GM18861 (cell line): Measurements from ENCODE around the gene DSCAML1.

ENCODE experiments used
- ATAC-seq: cut with Tn5 transposase; IDR thresholded peaks from one replicate; pipeline ENCODE4 v1.9.1; 2021; ENCODE audit not compliant: unreplicated experiment

Gene DSCAML1

DNA sequence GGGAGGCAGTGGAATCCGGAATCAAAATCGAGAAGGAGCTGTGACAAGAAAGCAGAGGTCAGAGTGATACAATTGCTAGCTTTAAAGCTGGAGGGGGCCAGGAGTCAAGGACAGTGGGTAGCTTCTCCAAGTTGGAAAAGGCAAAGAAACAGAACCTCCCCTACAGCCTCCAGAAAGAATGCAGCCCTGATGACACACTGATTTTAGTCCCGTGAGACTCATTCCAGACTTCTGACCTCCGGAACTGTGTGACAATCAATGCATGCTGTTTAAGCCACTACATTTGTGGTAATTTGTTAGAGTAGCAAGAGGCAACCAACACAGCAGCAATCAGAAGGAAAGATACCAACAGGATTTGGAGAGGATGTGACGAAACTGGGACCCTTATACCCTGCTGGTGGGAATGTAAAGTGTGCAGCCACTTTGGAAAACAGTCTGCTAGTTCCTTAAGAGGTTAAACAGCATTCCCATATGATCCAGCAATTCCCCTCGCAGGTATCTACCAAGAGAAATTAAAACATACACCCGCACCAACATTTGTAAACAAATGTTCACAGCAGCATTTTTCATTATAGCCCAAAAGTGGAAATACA is 66.7 kb downstream of the DSCAML1 start:
- no peak for ATAC-seq

DNA sequence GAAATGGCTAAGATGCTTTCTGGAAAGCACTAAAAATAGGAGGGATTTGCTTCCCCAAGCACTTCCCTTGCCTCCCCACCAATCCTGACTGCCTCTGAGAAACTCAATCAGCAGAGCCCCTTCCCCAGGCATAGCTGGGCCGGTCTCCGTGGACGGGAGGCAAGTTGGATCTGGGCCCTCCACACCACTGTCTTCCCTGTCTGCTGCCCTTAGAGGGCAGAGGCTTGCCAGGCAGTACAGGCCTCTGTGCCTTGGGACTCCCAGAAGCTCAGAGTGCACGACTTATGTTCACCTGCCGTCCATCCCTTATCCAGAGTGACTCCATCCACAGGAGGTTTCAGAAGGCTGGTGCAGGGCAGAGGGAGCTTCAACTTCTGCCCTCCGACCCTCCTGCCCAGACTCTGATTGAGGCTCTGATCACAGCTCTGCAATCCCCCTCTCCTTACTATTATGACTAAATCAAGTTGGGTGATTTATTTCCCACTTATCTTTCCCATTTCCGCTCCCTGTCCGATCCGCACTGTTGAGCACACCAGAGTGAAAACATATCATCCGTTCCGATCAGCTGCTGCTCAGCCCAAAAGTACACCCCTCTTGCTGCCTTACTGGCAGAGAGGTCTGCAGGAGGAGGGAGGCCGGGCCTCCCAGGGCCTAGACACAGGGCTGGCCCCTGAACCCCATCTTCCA is 71.8 kb downstream of the DSCAML1 start:
- ATAC-seq = no peak

DNA sequence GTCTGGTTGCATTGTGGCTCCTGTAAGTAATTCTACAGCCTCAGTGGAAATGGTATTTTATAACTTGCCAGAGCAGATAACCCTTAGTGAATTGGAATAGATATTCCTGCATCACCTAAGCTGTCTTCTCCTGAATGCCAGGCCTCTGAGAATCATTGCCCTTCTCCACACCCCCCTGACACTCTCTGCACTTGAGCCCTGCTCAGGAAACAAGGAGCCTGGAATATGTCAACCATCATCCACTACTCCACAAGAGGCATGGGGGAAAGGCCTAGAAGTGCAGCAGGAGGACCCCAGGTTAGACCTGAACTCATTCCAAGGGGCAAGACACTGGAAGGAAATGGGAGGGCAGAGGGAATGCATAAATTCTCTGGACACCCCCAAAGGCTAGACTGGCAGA is 72.4 kb downstream of the DSCAML1 start:
- no peak for ATAC-seq

DNA sequence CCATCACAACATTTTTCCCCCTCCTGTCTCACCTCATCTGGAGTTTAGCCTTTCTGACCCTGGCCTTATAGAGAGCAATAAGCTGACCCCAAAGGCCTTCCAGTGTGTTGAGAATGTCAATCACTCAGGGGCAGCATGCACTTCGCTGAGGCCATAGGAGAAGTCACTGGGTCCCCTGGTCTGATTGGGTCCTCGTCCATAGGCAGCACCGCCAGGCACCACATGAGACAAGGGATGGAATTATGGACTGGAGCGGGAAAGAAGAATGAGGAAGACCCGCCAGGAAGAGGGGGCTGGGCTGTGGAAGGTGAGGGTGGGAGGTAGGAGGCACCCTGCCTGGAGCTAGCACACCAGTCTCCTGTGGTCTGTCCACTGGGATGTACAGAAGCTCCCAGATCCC is 72.9 kb downstream of the DSCAML1 start:
- no peak for ATAC-seq

DNA sequence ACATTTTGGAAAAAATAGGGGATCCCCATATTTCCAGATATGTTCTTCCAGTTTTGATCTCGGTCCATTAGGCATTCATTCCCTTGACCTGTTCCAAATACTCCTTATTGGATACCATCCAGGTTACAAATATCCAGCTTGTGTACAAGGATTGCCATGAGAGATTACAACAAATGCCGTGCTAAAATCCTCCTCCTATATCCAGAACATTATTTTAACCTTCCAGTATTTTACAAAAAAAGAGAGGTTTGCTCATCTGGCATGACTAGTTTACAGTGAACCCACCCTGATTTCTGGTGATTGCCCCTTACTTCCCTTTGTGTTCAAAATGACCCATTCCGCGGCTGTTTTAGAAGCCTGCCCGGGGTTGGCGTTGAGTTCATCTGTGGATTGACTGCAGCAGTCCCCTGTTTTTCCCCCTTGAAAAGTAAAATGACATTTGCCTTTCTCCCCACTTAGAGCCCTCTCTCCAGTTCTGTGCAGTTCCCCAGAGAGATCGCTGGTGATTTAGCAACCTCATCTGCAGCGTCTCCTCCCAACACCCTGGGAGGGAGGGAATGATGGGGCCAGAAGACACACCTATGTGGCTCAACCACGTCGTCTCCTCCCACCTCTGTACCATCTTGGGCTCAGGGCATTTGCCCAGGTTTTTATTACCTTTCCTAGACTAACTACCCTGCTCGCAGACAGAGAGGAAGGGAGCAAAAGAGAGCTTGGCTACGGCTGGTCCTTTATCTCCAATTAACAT is 73.6 kb downstream of the DSCAML1 start:
- ATAC-seq = no peak

DNA sequence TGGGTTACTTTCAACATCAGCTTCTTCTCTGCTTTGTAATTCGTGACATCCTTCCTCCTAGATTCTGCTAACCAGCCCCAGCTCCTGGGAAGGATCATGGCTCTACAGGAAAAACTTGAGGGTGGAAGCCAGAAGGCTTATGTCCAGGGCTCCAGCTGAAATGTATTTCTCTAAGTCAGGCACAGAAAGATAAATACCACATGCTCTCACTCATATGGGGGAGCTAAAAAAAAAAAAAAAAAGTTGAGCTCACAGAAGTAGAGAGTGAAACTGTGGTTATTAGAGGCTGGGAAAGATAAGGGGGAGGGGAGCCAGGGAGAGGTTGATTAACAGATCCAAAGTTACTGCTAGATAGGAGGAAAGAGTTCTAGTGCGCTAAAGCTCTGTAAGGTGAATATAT is 74.9 kb downstream of the DSCAML1 start:
- no peak for ATAC-seq

DNA sequence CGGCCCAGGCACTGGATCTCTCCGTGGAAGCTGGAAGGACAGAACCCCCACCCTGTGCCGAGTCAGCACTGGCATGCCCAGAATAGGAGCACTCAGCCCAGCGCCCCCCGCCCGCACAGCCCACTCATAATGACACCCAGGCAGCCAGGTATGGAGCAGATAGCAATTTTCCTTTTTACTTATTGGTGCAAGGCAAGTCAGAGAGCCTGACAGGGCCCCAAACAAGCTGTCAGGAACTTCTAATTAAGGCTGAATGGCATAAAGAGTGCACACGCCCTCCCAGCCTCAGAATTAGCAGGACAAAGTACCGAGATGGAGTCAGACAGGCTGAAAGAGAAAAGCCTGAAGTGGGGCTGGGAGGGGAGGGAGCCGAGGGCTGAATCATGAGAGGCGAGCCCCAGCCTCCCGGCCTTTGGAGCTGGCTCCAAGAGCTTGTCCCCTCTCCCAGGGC is 76.9 kb downstream of the DSCAML1 start:
- no peak for ATAC-seq

DNA sequence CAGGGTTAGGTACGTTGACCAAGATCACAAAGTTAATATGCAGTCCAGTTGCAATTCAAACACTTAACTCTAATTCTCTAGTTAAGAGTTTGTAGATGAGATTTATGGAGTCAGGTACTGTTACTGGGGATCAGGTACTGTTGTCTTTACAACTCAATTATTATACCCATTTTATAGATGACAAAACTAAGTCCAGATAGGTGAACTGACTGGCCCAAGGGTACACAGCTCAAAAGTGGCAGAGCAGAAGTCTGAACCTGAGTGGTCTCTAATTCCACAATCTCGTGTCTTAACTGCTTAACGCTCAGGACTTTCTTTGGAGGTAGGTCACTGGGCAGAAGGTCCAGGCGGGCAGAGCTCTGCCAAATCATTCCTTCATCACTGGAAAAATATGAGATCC is 77.5 kb downstream of the DSCAML1 start:
- no peak for ATAC-seq

DNA sequence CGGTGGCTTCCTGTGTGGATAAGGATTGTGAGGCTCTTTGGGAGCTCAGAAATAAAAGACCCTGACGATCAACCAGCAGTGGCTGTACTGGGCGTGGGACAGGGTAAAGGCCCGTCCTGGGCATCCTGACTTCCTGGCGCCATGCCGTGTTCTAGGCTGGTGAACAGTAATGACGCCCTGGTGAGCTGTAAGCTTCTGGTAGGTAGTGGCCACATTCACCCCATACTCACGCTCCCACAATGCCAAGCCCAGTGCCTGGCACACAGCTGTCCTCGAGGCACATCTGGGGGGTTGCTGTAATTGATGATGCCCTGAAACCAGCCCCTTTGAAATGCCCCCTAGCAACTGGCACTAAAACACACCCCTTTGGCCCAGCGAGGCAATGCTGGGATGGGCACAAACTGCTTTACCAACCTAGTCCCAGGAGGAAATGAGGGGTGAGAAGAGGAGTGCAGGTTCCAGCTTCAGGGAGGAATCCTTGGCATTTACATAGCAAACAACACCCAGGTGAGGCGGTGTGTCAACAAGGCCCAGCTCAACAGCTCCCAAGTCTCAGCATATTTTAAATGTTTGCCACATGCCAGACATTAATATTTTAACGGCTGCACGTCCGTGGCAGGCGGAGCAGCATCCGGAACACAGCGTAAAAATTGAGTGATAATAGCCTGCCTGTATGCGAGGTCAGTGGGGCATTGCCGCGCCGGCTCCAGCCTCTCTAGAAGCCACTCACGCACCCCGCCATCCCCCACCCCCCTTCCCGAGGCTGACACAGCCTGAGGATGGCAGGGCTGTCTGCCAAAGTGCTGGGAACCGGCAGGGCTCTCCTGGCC is 79.3 kb downstream of the DSCAML1 start:
- no peak for ATAC-seq

DNA sequence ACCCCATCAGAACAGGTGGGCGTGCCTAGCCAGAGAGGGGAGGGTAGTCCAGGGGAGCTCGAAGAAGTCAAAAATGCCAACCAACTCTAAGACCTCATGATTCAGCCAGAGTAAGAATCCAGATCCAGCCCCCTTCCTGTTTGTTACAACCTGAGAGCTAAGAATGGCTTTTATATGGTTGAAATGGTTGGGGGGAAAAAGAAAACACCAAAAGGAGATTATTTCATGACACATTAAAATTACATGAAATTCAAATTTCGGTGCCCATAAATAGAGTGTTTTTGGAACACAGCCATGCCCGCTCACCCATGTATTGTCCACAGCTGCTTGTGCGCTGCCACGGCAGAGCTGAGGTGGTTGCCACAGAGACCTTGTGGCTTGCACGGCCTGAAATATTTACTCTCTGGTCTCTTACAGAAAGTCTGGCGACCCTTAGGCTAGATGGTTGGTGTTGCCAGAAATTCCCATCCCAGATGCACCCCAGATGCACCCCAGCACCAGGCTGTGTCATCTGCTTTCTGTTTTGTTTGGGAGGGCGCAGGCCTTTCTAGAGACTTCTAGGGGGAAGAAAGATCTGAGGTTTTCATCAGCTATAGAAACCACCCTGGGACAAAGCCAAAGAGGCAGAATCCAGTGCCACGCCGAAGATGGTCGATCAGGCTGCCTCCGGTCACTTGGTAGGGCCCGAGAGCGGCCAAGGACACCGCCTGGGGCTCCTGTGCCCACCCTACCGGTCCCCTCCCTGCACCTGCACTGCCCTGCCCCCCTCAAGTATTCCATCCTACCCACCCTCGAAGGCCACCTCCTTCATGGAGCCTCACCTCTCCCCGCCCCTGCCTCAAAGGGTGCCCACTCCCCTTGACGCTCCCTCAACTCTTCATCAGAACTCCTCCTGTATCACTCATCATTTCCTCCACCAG is 80.2 kb downstream of the DSCAML1 start:
- ATAC-seq = no peak

DNA sequence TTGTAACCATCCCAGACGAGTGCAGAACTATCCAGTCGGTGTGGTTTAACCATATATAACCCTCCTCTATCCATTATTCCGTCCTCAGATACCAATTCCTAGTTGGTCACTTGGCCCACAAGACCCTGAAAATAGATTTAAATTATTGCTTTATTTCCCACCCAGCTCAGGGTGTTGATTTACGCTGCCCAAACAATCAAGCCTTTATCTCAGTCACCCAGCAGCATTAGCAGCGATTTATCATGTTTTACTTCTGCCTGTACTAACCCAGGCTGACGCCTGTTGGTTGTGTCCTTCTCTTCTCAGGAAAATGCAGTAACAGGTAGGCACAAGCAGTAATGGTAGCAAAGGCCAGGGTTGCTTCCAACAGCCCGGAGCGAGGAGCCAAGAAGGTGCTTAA is 81.2 kb downstream of the DSCAML1 start:
- ATAC-seq = no peak

DNA sequence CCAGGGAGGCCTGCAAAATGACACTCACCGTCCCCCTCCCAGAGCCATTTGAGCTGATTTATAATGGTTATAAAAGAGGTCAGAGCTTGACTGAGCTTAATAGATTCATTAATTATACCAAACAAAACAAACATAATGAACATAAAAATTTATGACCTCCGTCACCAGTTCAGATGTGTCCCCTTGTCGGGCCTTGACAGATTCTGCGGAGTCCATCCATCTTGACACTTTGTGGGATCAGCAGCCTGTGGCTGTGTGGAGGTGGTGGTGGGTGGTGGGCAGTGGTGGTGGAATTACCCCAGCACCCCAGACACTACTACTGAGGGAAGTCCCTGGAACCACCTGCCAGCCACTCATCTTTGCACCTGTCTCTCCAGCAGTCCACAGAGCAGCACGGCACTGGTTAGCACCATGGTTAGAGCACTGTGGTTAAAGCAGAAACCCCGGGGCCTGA is 83.5 kb downstream of the DSCAML1 start:
- ATAC-seq = no peak

DNA sequence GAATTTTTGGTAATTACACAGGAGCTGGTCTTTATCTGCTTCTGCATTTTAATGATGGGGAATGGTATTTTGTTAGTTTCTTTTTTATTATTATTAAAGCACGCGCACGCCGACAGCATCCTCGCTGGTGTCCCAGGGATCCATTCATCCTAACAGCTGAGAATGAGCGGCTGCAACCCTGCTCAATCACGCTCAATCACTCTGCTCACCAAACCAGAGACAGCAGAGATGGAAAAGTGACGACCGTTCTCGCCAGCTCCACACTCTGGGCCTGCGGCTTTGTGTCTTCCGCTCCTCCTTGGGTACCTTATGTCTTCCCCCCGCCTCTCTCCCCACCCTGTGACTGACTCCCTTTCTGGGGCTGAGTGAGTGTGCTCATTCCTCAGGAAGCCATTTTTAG is 84.5 kb downstream of the DSCAML1 start:
- ATAC-seq = no peak

DNA sequence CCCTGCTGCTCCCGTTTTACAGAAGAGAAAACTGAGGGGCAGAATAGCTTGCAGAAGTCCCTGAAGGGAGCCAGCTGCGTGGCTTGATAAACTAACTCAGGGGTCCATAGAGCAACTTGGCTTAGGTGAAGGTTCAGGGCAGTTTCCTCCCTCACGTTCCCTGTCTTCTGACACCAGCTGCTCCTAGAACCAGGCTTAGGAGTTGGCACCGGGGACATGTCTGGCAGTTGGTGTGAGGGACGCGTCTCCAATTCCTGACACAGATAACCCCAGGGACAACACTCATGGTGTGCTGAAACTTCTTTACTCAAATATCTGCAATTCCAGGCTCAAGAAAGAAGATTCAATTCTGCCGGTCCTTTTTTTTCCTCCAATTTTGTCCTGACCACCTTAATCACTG is 85.7 kb downstream of the DSCAML1 start:
- ATAC-seq = no peak

DNA sequence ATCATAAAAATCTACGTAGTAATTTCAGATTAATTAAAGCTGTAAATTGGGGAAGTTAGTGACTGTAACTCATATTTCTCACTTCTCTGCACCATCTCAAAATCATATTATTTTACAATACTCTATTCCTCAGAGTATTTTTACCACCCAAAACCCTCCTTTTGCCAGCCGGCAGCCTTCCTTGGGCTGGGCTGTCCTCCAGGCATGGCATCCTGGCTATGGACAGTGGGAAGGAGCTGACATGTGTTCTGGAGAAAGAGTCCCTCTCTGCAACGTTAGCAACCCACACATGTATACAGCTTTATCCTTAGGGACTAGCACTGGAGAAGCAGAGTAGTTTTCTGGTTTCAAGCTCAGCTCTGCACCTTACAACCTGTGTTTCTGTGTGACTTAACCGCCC is 86.8 kb downstream of the DSCAML1 start:
- no peak for ATAC-seq

DNA sequence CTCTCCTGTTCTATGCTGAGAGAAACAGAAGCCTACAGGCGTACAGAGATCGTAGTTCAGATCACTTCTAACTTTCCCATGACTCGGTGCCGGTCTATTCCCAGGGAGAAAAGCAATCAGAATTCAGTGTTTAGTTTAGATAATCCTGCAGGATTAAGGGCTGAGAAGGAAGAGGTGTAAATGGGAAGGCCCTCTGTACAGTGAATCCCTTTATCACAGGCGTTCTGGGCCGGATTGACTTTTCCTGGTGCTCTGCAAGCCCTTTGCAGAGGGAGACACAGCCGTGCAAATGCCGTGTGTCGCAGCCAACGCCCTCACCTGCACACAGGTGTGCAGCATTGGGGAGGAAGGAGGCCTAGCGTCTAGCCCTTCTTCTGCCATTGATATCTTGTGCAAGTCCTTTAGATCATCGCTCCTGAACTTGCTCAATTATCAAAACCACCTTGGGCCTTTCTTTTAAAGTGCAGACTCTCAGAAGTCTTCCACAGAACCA is 90.6 kb downstream of the DSCAML1 start:
- ATAC-seq = no peak

DNA sequence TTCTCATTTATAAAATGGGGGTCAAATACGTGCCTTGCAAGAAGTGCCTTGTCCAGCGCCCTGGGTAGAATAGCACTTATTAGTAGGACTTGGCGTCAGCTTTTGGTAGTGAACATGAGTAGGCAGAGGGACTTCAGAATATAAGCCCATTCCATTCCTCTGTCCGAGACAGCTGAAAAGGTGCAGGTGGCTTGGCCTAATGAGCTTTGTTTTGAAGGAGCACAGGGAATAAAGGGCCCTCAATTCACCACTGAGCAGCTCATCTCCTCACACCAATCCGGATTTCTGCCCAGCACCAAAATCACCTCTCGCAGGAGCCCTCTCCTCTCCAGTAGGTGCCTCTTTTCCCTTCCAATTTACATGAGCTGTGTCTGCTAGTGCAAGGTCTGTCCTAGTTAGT is 91.2 kb downstream of the DSCAML1 start:
- ATAC-seq = no peak

DNA sequence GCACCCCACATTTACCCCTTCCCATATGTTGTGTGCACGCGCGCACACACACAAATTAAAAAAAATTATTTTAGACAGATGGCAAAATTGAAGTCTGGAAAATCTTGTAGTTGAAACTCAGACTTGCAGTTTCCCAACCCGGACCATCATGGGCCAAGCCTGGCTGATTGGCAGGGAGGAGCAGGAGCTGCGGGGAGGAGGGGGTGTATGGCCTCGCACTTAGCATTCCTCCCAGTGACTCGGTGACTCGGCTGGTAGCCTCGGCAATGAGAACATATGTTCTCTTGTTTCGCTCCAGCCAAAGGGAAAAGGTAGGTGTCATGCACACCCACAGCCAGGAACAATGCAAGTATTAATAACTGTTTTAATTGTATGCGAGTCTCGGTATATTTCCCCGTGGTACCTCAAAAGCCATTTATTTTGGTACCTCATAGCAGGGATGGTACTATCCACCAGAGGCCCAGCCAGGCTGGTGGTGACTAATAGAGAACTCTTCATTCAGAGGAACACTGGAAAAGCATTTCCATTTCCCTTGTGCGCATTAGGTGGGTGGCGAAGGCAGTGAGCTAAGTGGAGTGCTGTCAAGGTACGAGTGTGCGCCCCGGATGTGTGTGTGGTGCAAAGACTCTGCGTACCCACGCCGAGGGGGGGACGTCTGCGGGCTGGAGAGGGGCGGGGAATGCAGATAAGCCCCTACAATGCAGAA is 92.5 kb downstream of the DSCAML1 start:
- ATAC-seq = no peak

DNA sequence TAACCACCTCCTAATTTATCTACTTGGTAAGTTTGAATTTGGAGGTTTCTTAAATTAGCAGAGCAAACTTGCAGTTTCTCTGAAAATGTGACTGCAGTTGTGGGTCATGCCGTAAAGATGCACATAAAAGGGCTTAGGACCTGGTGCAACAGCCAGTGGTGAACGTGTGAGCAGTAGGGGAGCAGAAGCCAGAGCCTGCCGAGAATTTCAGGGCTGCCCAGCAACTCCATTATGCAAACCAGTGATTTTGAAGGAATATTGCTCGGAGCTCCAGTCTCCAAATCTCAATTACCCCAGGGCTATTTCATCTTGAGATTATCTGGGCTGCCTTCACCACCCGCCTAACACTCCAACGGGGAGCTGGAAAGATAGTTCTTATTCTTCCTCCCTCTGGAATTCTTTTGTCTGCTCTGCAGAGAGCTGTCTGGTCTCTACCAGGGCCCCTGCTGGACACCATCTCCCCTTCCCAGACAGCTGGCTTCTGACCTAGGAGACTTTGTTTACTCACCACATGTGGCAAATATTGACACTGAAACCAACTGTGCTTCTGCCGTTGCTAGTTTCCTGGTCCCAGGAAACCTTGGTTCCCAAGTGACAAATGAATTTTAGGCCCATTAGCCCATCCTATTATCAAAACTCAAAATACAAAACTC is 93.9 kb downstream of the DSCAML1 start:
- no peak for ATAC-seq
